Stimulated activated CD4-positive, alpha-beta T cell treated with anti-CD3 and anti-CD28 coated beads, TNF-alpha, amount 100 ng/mL, for 24 hours (primary cell): Measurements from ENCODE around the gene RHEX.
"Not testable (repeated sequence)": the region's sequence is repeated elsewhere in the genome, so short reads cannot be mapped to it uniquely, and the experiment has no call there.

Experiments
- DNase-seq, 3 experiments: peaks; one replicate each; pipeline ENCODE4 v3.0.0-alpha.2; 2020; ENCODE audit warnings: low read depth in 3 of 3

RHEX gene

GRCh38 chr1:206052919-206053610 lies at the start of gene RHEX:
Gene RHEX, plus strand, starts transcription at chr1:206053173. Its CDS starts 44,656 bp downstream, at chr1:206097829.
- DNase-seq: not testable (repeated sequence)

GRCh38 chr1:206003854-206004800 lies 48.8 kb upstream of the RHEX start:
- no peak for DNase-seq

GRCh38 chr1:206004826-206005225 lies 48.1 kb upstream of the RHEX start:
- no peak for DNase-seq

- no peak for DNase-seq
Observed at GRCh38 chr1:206005234-206005633, 47.7 kb upstream of the RHEX start.

- no peak for DNase-seq
Observed at GRCh38 chr1:206005778-206006180, 47.2 kb upstream of the RHEX start.

GRCh38 chr1:206006946-206007345 lies 46.0 kb upstream of the RHEX start:
- DNase-seq: no peak

GRCh38 chr1:206010060-206010459 lies 42.9 kb upstream of the RHEX start:
- DNase-seq: no peak

GRCh38 chr1:206011057-206011456 lies 41.9 kb upstream of the RHEX start:
- DNase-seq: peak in 1 of 3 experiments; percentile 19

GRCh38 chr1:206012086-206012859 lies 40.7 kb upstream of the RHEX start:
- peak in 1 of 3 experiments; percentile 28 for DNase-seq

GRCh38 chr1:206013026-206013795 lies 39.8 kb upstream of the RHEX start:
- DNase-seq: no peak

- no peak for DNase-seq
Observed at GRCh38 chr1:206014601-206015000, 38.4 kb upstream of the RHEX start.

- DNase-seq: no peak
Observed at GRCh38 chr1:206015071-206015470, 37.9 kb upstream of the RHEX start.

- DNase-seq: no peak
Observed at GRCh38 chr1:206020393-206021007, 32.5 kb upstream of the RHEX start.

GRCh38 chr1:206021008-206021625 lies 31.9 kb upstream of the RHEX start:
- DNase-seq: no peak

- no peak for DNase-seq
Observed at GRCh38 chr1:206021626-206022365, 31.2 kb upstream of the RHEX start.

GRCh38 chr1:206022766-206023165 lies 30.2 kb upstream of the RHEX start:
- DNase-seq: no peak

- DNase-seq: no peak
Observed at GRCh38 chr1:206023695-206024094, 29.3 kb upstream of the RHEX start, which contains the start of gene CTSE. Gene CTSE, minus strand, starts transcription at chr1:206023895. Its CDS starts 104 bp downstream, at chr1:206023791.

- no peak for DNase-seq
Observed at GRCh38 chr1:206025283-206025820, 27.6 kb upstream of the RHEX start.

- no peak for DNase-seq
Observed at GRCh38 chr1:206029484-206029883, 23.5 kb upstream of the RHEX start.
